Stomach (tissue), 4 donors: ENCODE measurements around the gene PPARA.

Experiments used
- CTCF ChIP-seq, 7 experiments: fragments of 450-650 bp in 4 of 7; fragments of 200-600 bp in 3 of 7; sonication (generic) in 3 of 7; IDR thresholded peaks; one replicate each; pipeline ENCODE4 v1.5.1; 2016 to 2019; ENCODE audit warnings: antibody characterized with exemption in 7 of 7, control low read depth in 2 of 7, mild to moderate bottlenecking in 1 of 7
- POLR2A ChIP-seq, 4 donors: fragments of 450-650 bp; IDR thresholded peaks; one replicate each; pipeline ENCODE4 v1.6.1; 2016; ENCODE audit warnings: antibody characterized with exemption in 4 of 4, control low read depth in 2 of 4, mild to moderate bottlenecking in 1 of 4, moderate library complexity in 1 of 4
- POLR2AphosphoS5 ChIP-seq, 3 donors: sonication (generic); formaldehyde crosslinking; IDR thresholded peaks; one replicate each; pipeline ENCODE4 v1.6.1; 2016; ENCODE audit warnings: antibody characterized with exemption in 3 of 3

- no peak for TF ChIP-seq CTCF (IDR thresholded peaks at IDR 0.05)
- TF ChIP-seq POLR2A (IDR thresholded peaks at IDR 0.05) = no peak
- TF ChIP-seq POLR2AphosphoS5 (IDR thresholded peaks at IDR 0.05) = no peak
Measured at GRCh38 chr22:46240907-46241306, 90.6 kb downstream of the PPARA start.
